ENCODE results near the gene OPTN.
"Not testable (repeated sequence)": the region's sequence is repeated elsewhere in the genome, so short reads cannot be mapped to it uniquely, and the experiment has no call there.

The OPTN gene

GRCh38 chr10:13091801-13092200, 8.2 kb upstream of the OPTN start:
- no peak for DNase-seq

GRCh38 chr10:13092291-13093102, 7.5 kb upstream of the OPTN start:
- no peak for DNase-seq

- DNase-seq, result not testable (repeated sequence)
Observed at GRCh38 chr10:13094082-13094481, 5.9 kb upstream of the OPTN start.

- no peak for DNase-seq
Observed at GRCh38 chr10:13095094-13095493, 4.9 kb upstream of the OPTN start.

GRCh38 chr10:13095929-13096328, 4.0 kb upstream of the OPTN start:
- no peak for DNase-seq

DNA sequence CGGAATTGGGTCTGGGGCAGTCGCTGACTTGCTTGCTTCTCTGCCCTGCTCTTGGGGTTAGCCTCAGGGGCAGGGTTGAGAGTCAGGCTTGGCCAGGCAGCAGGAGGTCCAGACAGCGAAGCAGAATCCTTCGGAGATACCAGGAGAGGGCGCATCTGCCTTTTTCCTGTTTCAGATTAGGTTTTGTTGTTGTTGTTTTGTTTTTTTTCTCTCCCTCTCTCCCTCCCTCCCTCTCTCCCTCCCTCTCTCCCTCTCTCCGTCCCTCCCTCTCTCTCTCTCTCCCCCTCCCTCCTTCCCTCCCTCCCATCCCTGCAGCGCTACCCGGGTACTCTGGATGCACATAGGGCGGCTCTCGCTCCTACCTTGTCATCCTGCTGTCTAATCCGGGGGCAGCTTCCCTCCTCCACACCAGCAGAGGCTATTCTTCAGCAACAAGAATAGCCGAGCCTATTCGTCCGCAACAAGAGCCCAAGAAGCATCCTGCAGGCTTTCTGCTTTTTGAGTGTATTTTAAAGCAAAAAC, 758 bp upstream of the OPTN start:
- peak; percentile 81 for DNase-seq

GRCh38 chr10:13100349-13101294, 659 bp downstream of the OPTN start:
- DNase-seq, result peak; percentile 75

- DNase-seq, result no peak
Observed at GRCh38 chr10:13102002-13102794, 2.2 kb downstream of the OPTN start.

DNA sequence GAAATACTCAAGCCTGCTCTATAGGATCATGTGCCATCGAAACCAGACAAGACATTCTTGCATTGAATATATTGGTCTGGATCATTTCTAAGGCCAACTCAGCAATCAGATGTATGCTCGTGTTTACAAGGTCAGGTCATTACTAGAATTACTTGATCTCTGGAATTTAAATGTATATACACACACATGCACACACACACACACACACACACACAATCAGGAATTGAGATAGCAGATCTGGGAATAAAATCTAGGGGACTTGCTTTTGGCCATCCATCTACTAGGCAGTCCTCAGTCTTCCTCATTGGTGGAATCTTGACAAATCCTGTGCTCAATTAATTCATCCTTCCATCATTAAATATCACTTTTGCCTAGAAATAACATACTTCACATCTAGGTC, 3.6 kb downstream of the OPTN start:
- no peak for DNase-seq

GRCh38 chr10:13104697-13105096, 4.7 kb downstream of the OPTN start:
- DNase-seq, result peak; percentile 62

DNA sequence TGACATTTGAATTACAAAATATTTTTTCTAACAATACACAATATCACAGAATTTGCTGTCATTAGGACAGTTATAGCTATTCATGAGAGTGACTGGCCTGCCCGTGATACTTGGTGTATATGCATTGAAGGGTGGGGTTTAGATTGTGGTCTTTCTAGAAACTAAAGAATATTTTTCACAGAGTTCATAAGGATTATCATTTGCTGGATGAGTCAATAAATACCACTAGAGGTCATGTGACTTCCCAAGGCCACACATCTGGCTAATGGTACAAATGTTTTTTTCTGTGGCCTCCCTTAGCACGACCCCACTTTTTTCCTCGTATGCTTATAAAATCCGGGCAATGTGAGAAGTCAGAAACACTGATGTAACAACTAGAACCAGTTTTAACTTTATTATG, 5.2 kb downstream of the OPTN start:
- DNase-seq, result peak; percentile 54

DNA sequence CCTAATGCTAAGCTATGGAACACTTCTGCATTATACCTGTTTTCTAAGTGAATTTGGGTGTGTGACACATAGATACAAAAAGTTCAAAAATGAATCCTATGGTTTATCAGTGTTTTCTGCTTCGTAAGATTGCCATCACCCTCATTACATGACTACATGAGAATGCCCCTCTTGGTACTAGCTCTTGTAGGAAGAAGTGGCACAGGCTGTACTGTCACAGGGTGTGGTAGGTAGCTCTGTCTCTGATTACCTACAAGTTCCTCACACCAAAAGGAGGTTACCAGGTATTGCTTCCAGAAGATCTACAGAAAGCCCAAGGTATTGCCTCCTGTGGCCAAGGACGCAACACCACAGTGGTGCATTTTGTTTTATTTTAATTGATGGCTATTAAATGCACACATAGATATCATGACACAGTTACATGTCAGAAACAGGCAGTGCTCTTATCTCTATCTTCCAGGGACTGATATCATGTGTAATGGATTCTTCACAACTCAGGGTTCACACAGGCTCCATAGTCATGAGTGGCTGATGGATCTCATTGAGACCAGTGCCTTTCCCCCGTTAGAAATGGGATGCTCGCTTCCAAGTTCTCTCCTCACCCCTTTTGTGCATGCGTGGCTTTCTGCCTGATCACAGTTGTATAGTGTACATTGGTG, 6.6 kb downstream of the OPTN start:
- no peak for DNase-seq

DNA sequence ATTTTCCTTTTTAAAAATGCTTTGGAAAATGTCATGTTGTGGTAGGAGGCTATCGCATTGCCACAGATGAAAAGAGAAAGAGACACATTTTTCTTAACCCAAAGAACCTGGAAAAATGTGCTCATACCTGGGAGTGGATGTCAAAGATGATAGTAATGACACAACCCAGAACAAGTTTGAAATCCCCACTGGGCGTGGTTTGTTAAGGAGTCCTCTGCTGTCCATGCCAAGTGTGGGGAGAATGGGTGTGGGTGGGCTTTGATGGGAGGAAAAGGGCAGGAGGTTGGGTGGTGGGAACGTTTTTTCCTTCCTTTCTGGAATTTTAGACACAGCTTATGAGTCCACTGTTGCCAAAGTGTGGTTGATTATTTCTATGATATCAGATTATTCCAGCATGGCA, 10.9 kb downstream of the OPTN start:
- no peak for DNase-seq

- DNase-seq, result no peak
Observed at GRCh38 chr10:13113544-13113943, 13.6 kb downstream of the OPTN start.

- no peak for DNase-seq
Observed at GRCh38 chr10:13115832-13116803, 16.2 kb downstream of the OPTN start.

DNA sequence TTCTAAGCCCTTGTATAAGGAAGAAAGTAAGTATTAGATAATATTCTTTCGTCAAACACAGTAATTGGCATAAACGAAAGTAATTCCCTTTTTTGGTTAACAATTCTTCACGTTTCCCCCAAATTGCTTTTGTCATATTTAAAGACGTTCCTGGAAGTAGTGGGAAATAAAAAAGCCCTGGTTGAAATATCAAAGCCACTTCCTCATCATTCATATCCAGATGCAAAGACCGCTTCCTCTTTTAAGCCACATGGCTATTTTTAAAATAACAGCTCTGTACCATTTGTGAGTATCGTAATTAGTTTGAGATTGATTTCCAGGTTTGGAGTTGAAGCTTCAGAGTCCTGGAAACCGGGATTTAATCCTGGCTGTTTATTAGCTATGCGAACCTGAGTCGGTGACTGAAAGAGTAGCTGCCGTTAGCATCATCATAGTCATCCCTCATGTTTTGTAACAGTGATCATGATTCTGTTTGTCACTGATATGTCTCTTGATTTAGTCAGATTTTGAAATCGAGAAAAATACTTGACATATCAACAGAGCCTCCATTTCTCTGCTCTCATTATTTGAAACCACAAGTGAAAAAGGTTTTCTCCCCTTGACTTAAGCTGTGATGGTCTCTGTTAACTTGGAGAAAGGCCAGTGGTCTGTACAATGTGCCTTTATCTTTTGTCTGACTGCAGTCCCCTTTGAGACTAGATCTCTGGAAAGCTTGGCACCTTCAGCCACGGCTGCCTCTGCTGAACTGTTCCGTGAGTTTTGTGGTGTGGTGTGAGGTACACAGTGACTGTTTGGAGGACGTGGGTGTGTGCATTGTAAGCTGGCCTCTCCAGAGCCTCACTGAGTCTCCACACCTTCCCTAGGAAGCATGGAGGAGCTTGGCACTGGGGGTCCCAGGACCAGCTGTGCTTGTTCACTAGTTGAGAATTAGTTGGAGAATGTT, 18.1 kb downstream of the OPTN start:
- no peak for DNase-seq

DNA sequence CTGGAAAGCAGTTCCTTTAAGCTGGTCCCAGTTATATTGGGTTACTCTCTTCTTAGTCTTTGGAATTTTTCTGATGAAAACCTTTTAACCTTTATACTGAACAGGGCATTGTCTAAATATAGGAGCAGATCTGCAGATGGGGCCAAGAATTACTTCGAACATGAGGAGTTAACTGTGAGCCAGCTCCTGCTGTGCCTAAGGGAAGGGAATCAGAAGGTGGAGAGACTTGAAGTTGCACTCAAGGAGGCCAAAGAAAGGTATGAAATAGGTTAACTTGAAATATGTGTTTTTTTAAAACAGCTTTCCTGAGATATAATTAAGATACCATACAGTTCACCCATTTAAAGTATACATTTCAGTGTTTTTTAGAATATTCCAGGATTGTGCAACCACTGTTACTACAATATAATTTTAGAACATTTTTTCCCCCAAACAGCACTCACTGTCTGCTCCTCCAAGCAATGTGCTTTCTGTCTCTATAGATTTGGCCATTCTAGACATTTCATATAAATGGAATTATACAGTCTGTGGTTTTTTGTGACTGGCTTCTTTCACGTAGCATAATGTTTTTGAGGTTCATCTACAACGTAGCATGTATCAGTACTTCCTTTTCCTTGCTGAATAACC, 18.9 kb downstream of the OPTN start:
- no peak for DNase-seq

- no peak for DNase-seq
Observed at GRCh38 chr10:13120786-13121499, 21.0 kb downstream of the OPTN start.

DNA sequence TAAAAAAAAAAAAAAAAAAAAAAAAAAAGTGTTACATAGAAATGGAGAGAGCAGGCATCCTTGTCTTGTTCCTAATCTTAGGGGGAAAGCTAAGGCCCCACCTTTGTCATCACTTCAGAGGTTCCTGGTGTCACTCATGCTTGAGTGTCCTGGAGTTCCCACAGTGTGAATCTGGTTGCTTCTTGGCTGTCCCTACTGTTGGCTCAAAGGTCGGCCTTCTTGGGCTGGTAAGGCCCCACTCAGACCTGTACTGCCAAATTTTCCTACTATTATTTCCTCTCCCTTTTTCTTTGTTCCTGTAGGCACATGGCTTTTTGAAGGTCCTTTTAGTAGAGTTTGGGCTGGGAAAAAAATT, 21.5 kb downstream of the OPTN start:
- DNase-seq, result no peak

All from activated effector memory CD4-positive, alpha-beta T cell treated with anti-CD3 and anti-CD28 coated beads, Interleukin-2, amount 50 U/mL, for 16 hours (primary cell).